ENCODE measurements around the gene TTC7B.

TTC7B gene

DNA sequence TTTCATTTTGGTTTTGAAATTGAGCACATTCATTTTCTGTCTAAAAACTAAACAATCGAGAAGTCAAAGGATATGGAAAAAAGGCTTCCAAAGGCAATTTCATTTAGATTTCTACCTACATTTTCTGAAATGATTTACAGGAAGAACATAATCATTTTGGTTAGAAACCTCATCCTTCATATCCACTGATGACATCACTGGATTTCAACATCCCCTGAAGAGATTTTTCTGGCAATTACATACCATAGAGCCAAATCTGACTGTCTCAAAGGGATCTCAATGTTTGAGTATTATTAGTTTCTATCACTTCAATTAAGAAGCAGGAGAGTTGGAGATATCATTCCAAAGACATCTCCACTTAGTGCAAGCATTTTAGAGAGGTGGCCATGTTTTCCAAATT is 137.8 kb downstream of the TTC7B start:
- Mint-ChIP-seq H3K36me3 (ENCODE audit: low read depth) (no peaks in the 10 kb centered on the region), H3K9me3 (no peaks in the 10 kb centered on the region), H3K4me3 (no peak overlapping the region), H3K4me1 (peaks cover 10% of the 10 kb centered on the region), H3K27me3 (ENCODE audit: low read depth, poor library complexity) (peaks cover 2% of the 10 kb centered on the region), H3K27ac (no peak overlapping the region)
- DNase-seq, result no peak
- TF ChIP-seq, protein P1, sequence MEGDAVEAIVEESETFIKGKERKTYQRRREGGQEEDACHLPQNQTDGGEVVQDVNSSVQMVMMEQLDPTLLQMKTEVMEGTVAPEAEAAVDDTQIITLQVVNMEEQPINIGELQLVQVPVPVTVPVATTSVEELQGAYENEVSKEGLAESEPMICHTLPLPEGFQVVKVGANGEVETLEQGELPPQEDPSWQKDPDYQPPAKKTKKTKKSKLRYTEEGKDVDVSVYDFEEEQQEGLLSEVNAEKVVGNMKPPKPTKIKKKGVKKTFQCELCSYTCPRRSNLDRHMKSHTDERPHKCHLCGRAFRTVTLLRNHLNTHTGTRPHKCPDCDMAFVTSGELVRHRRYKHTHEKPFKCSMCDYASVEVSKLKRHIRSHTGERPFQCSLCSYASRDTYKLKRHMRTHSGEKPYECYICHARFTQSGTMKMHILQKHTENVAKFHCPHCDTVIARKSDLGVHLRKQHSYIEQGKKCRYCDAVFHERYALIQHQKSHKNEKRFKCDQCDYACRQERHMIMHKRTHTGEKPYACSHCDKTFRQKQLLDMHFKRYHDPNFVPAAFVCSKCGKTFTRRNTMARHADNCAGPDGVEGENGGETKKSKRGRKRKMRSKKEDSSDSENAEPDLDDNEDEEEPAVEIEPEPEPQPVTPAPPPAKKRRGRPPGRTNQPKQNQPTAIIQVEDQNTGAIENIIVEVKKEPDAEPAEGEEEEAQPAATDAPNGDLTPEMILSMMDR (IDR thresholded peaks at IDR 0.05), result no peak

DNA sequence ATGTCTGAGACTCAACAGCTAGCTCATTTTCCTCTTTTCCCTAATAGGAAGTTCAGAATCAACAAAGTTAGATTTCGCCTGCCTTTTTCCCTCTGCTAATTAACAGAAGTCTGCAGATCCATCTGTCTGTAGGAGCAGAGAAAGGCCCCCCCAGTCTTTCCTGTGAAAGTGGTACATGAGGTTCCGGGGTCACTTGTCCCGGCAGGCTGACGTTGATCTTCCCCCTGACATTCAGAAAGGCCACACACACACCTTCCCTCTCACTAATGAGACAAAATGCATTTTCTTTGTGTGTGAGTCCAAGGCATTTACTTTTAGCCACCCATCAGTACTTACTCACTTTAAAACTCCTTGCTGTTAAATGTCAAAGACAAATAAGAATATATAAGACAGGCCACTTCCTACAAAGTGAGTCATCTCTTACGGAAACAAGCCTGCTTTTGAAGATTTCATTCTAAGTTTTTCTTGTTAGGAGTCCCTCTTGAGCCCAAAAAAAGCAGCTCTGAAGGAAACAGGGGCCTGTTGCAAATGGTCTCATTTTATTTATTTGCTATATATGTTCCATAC is 138.7 kb downstream of the TTC7B start:
- peaks cover 4% of the 10 kb centered on the region for H3K36me3 Mint-ChIP-seq (ENCODE audit: low read depth)
- no peaks in the 10 kb centered on the region for H3K9me3 Mint-ChIP-seq
- H3K27me3 Mint-ChIP-seq (ENCODE audit: low read depth, poor library complexity), result peaks cover 2% of the 10 kb centered on the region
- no peak for DNase-seq
- no peak overlapping the region for H3K4me3 Mint-ChIP-seq
- H3K27ac Mint-ChIP-seq, result no peak overlapping the region
- H3K4me1 Mint-ChIP-seq, result peaks cover 10% of the 10 kb centered on the region
- TF ChIP-seq, protein P1 (IDR thresholded peaks at IDR 0.05), result no peak

DNA sequence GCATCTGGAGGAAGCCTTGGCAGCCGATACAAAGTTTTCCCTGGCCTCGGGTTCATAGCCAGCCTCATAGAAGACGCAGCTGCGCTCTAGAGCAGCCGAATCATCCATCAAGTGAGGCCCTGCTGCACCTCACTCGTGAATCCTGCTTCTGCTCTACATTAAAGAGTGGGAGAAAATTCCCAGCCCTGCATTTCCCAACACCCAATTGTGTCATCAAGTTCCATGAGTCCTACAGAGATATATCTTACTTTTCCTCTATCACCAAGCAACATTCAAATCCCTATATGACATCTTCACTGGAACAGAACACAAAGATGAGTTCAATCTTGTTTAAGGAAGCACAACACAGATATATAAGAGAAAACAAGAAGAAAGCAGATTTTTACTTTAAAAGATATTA is 139.3 kb downstream of the TTC7B start:
- H3K36me3 Mint-ChIP-seq (ENCODE audit: low read depth), result peaks cover 4% of the 10 kb centered on the region
- no peaks in the 10 kb centered on the region for H3K9me3 Mint-ChIP-seq
- H3K27me3 Mint-ChIP-seq (ENCODE audit: low read depth, poor library complexity), result no peaks in the 10 kb centered on the region
- TF ChIP-seq, protein P1 (IDR thresholded peaks at IDR 0.05), result no peak
- H3K27ac Mint-ChIP-seq, result no peak overlapping the region
- H3K4me3 Mint-ChIP-seq, result no peak overlapping the region
- no peak for DNase-seq
- peaks cover 10% of the 10 kb centered on the region for H3K4me1 Mint-ChIP-seq

DNA sequence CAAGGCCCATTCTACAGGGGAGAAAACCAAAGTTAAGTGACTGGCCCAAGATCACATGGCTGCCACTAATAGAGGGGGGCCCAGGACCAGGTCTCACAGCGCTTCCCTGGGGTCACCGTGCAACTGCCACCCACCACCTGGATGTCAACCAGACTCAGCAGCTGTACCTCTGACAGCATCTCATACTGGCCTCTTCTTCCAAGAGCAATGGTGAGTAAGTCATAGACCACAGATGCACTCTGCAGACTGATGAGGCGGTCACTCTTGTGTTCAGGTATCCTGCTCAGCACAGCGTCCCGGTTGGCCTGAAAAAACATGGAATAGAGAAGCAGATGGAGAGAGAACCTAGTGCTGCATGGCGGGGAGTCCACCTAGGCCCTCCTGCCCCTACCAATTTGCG is 139.9 kb downstream of the TTC7B start:
- TF ChIP-seq, protein P1 (IDR thresholded peaks at IDR 0.05), result no peak
- H3K4me1 Mint-ChIP-seq, result peaks cover 10% of the 10 kb centered on the region
- H3K36me3 Mint-ChIP-seq (ENCODE audit: low read depth), result peaks cover 4% of the 10 kb centered on the region
- no peak for DNase-seq
- no peak overlapping the region for H3K27ac Mint-ChIP-seq
- no peaks in the 10 kb centered on the region for H3K27me3 Mint-ChIP-seq (ENCODE audit: low read depth, poor library complexity)
- H3K9me3 Mint-ChIP-seq, result no peaks in the 10 kb centered on the region
- no peak overlapping the region for H3K4me3 Mint-ChIP-seq

DNA sequence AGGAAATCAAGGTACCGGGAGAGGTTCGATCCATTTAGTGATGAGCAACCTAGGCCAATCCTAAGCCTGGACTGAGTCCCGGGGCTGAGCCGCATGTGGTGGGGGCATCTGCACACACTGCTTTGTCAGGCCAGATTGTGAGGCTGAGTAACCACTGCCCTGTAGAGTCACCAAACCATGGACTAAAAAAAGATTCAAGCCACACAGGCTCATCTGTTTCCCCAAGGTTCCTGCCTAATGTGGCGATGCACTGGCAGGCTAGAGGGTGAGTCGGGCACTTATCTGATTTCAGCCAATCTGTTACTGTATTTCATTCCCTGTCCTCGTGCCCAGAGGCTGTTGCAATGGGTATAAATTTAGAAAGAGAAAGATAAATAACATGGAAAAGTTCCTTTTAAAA is 140.8 kb downstream of the TTC7B start:
- no peaks in the 10 kb centered on the region for H3K9me3 Mint-ChIP-seq
- H3K27me3 Mint-ChIP-seq (ENCODE audit: low read depth, poor library complexity), result no peaks in the 10 kb centered on the region
- peaks cover 10% of the 10 kb centered on the region for H3K36me3 Mint-ChIP-seq (ENCODE audit: low read depth)
- DNase-seq, result no peak
- H3K27ac Mint-ChIP-seq, result no peak overlapping the region
- no peak overlapping the region for H3K4me3 Mint-ChIP-seq
- TF ChIP-seq, protein P1 (IDR thresholded peaks at IDR 0.05), result no peak
- peaks cover 10% of the 10 kb centered on the region for H3K4me1 Mint-ChIP-seq

DNA sequence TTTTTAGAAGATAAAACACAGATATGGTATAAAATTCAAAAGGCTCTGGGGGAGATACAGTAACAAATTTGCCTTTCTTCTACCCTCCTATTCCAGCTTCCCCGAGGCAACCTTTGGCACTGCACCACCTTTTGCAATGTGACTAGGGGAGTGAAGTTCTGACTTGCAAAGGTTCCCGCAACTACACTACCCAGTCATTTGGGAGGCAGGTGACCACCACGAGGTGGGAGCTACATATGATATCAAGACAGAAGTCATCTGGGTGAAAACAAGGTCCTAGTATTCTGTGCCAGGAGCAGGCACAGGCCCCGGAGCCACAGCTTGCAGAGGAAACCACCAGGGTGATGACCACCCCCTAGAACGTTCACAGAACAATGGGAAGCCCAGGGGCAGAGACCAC is 141.5 kb downstream of the TTC7B start:
- Mint-ChIP-seq H3K27me3 (ENCODE audit: low read depth, poor library complexity) (no peaks in the 10 kb centered on the region), H3K4me3 (no peak overlapping the region), H3K4me1 (peaks cover 10% of the 10 kb centered on the region), H3K36me3 (ENCODE audit: low read depth) (peaks cover 16% of the 10 kb centered on the region), H3K27ac (no peak overlapping the region), H3K9me3 (peaks cover 3% of the 10 kb centered on the region)
- DNase-seq, result no peak
- TF ChIP-seq, protein P1 (IDR thresholded peaks at IDR 0.05), result no peak
